ENCODE results near the gene INHBC.

The INHBC gene

DNA sequence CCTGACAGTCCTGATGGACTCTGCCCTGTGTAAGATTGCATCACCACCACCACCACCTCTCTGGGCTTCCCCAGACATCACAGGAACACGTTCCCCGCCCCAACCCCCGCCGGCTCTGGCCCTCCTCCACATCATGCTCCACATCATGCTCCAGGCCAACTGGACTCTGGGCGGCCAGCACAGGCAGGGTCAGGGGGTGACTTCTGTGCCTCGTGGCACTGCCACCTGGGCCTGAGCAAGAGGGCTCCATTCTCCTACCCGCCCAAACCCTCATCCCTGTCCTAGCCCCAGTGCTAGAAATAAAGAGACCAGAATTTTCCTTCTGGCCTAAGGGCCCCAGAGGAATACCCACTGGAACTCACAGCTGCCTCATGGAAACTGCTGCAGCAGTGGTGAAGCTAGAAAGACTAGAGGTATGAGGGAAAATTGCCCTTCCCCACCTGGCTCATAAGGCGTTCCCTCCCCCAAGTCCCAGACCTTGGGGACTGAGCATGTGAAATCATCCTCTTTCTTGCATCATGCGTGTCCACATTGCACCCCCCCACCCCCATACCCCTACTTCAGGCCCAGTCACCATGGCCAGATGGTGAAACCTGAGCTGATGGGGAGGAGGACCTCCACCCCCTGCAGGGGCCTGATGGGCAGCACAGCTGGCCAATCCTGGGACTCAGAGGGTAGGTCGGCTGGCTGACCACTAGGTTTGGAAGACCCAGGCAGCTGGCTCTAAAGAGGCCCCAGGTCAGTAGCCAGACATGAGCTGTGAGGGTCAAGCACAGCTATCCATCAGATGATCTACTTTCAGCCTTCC is 20.2 kb downstream of the INHBC start, which contains the start of gene INHBE:
Gene INHBE (plus strand): TSS at position 742 of the 808 bp plus-strand sequence. CDS start 230 bp downstream, outside the sequence.
- DNase-seq (ENCODE audit: low read depth), result peak; percentile 78

DNA sequence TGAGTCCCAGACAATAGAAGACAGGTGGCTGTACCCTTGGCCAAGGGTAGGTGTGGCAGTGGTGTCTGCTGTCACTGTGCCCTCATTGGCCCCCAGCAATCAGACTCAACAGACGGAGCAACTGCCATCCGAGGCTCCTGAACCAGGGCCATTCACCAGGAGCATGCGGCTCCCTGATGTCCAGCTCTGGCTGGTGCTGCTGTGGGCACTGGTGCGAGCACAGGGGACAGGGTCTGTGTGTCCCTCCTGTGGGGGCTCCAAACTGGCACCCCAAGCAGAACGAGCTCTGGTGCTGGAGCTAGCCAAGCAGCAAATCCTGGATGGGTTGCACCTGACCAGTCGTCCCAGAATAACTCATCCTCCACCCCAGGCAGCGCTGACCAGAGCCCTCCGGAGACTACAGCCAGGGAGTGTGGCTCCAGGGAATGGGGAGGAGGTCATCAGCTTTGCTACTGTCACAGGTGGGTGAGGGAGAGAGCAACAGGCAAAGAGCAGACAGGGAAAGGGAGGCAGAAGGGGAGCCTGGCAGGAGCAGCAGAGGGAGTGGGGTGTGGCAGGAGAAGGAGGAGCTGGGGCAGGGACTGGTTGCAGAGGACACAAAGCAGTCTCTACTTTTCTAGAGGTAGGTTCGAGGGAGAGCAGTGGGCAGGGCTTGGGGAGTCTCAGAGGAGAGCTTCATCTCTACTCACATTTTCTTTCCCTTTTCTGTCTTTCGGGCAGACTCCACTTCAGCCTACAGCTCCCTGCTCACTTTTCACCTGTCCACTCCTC is 21.0 kb downstream of the INHBC start:
- no peak for DNase-seq (ENCODE audit: low read depth)

DNA sequence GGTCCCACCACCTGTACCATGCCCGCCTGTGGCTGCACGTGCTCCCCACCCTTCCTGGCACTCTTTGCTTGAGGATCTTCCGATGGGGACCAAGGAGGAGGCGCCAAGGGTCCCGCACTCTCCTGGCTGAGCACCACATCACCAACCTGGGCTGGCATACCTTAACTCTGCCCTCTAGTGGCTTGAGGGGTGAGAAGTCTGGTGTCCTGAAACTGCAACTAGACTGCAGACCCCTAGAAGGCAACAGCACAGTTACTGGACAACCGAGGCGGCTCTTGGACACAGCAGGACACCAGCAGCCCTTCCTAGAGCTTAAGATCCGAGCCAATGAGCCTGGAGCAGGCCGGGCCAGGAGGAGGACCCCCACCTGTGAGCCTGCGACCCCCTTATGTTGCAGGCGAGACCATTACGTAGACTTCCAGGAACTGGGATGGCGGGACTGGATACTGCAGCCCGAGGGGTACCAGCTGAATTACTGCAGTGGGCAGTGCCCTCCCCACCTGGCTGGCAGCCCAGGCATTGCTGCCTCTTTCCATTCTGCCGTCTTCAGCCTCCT is 21.6 kb downstream of the INHBC start:
- no peak for DNase-seq (ENCODE audit: low read depth)

DNA sequence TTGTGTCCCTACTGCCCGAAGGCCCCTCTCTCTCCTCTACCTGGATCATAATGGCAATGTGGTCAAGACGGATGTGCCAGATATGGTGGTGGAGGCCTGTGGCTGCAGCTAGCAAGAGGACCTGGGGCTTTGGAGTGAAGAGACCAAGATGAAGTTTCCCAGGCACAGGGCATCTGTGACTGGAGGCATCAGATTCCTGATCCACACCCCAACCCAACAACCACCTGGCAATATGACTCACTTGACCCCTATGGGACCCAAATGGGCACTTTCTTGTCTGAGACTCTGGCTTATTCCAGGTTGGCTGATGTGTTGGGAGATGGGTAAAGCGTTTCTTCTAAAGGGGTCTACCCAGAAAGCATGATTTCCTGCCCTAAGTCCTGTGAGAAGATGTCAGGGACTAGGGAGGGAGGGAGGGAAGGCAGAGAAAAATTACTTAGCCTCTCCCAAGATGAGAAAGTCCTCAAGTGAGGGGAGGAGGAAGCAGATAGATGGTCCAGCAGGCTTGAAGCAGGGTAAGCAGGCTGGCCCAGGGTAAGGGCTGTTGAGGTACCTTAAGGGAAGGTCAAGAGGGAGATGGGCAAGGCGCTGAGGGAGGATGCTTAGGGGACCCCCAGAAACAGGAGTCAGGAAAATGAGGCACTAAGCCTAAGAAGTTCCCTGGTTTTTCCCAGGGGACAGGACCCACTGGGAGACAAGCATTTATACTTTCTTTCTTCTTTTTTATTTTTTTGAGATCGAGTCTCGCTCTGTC is 22.3 kb downstream of the INHBC start:
- no peak for DNase-seq (ENCODE audit: low read depth)

DNA sequence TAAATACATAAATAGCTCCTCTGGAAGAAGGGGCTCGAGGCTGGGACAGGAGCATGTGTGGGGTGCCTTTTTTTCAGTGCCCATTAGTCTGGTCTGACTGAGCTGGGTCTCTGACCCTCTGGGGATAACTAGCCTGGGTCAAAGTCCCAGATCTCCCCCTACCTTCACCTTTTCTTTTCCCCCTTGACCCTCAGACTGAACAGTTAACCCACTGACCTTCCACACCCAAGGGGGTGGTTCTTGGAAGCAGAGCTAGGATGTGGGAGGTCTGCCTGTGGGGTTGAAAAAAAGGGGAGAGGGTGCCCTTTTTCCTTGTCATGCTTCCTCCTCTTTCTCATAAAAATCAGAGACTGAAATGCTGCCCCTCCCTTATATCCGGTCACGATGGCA is 24.1 kb downstream of the INHBC start:
- no peak for DNase-seq (ENCODE audit: low read depth)

DNA sequence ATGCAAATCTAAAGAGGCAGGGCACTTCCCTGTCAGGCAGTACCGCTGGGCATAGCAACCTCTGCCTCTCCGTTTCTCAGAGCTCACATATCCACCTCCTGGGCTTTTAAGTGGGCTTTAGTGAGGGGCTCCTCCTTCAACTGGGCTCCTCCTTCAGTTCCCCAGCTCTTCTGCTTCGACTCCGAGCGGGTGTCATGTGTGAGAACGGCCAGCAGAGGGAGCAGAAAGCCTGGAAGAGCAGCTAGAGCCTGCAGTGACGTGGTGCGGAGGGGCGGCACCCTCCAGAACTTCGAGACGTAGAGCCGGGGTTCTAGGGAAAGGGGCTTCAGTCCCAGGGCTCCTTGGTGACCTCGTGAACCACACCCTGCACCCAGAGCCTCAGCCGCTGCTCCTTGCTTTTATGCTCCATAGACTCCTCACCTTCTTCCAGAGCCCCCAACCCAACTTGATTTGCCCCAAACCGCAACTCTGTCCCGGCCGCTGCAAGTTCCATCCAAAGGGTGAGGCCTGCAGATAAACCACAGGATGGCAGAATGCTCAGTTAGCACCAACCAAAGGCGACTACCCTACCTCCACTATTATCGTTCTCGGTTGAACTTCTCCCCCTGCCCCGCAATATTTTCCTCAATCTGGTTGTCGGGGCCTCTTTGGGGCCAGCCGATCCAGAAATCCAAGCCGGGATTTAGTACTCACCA is 24.6 kb downstream of the INHBC start:
- DNase-seq (ENCODE audit: low read depth), result peak; percentile 87

DNA sequence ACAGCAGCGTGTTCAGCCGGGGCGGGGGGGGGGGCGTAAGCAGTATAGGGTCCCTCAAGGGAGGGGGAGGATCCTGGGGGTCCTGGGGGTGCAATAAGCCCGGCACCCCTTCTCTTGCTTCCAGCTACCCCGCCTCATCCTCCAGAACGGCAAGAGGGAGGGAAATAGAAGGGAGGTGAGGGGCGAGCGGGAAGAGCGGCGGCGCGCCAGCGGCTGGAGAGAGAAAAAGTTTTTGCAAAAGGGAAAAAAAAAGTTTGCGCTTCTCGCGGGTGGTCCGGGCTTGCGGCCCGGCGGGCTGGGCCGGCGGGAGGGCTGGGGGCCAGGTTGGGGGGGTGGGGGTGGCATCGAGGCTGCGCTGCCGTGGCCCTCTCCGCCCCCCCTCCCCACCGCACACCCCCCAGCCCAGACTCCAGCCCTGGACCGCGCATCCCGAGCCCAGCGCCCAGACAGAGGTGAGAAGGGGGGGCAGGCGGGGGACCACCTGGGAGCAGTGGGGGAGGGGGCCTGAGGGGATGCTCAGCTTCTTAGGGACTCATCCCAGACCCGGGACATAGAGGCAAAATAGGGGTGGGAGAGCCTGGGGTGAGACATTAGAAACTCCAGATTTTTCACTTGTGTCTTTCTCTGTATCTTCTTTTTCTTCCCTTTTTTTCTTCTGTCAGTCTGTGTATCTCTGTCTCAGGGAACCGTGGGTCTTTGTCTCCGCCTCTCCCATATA is 25.3 kb downstream of the INHBC start, which contains the start of gene GLI1:
Gene GLI1 (plus strand): TSS at position 36 of the 718 bp plus-strand sequence. CDS start 3,907 bp downstream, outside the sequence.
- no peak for DNase-seq (ENCODE audit: low read depth)

DNA sequence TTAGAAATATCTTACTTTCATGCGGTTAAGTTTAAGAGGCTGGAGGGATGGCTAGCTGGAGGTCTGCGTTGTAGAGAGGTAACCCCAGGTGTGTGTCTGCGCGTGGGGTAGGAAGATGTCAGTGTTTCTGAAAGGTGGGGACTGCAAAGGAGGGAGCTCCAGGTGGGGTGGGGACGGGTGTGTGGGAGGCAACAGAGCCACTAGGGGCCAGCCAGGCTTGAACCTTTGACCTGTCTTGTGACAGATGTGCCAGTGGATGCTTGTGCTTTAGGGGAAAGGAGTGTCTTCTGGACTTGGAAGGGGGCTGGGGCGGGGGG is 25.8 kb downstream of the INHBC start:
- no peak for DNase-seq (ENCODE audit: low read depth)

DNA sequence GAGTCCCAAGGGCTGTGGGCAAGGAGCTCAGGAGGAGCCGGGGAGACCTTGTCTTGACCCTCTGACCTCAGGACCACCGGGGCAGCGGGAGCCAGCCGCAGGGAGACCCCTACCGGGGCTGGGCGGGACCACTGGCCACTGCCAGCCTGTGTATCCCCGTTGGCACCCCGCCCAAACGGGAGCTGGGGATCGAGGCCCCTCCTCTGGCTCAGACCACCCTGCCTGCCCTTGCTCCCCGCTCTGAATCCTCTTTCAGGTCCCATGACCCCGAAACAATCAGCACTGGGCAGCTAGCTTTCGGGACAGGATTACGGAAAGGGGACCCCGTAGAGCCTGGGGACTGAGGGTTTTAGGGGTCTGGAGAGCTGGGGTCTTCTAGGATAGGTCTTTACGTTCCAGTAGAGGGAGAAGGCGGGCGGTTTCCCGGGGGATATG is 26.3 kb downstream of the INHBC start:
- DNase-seq (ENCODE audit: low read depth), result no peak

DNA sequence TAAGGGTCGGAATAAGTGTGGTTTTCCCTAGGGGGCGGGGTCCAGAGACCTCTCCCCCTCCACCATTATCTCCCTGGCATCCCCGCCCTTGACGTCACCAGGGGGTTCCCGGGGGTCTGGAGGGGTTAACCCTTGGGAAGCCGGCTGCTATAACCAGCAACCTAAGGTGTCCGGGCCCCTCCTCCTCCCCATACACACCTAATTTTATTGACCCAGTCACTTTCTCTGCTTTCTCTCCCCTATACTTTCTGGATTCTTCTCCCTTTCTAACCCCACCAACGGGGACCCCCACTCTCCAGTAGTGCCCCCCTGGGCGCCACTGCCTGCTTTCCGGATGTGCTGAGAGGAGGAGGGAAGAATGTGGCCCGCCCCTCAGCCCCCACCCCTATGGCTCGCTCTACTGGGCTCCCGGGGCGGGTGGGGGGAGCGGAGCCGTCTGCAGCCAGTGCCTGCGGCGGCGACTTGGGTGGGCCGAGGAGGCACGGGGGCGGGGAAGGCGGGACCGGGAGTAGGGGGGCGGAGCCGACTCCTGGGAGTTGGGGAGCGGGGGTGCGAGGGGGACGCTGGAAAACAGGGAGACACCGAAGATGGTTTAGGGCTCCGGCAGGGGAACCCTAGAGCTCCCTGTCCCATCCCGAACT is 26.8 kb downstream of the INHBC start:
- no peak for DNase-seq (ENCODE audit: low read depth)

DNA sequence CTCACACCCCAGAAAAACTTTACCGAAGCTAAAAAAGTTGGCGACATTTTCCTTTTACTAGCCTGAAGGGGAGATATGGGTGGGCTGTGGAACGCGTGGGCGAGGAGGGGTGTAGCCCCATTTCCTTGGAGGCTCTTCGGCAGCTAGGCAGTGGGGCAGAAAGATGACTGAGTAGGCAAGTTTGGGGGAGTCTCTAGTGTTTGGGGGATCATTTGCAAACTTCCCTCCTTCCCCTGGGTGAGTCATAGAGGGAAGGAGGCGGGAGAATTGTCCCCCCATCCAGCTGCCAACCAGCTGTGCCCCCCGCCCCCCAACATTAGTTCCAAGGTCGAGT is 27.3 kb downstream of the INHBC start:
- DNase-seq (ENCODE audit: low read depth), result no peak

DNA sequence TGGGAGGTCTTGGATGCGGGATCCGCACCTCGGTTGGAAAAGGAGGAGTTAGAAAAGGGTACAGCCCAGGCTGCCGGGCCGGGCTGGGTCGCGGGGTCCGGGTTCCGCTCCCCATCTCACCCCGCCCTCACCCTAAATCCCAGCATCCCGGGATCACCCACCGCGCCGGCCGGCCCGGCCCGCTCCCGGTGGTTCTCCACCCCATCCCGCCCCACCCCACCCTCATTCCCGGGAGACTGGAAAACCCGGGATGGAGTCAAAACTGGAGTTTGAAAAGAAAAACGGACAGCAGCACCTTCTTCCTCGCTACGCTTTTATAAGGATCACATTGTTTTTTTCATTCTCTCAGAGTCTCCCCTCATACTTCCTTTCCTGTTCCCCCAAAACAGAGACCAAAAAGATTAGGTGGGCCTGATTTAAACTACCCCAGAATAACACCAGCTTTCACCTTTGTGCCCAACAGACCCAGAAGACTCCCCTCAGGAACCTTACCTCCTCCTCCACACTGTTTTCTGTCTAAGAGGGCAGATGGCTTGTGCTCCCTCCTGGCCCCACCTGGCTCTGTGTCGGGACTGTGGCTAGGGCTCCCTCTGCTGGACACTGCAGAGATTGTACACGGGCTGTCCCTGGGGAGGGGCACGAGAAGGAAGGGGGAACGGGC is 27.8 kb downstream of the INHBC start:
- peak; percentile 77 for DNase-seq (ENCODE audit: low read depth)

DNA sequence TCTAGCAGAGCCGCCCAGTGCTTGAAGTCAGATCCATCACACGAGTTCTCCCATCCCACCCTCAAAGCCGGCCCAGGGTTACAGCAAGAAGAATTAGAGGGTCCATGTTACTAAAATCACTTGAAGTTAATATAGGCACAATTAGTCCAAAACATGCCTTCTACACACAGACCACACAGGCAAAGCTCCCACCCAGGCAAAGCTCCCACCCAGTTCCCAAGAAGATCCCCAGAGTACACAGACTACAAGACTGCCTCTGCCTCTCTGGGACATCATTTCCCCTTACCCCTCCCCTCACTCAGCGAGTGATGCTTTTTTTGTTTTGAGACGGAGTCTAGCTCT is 28.3 kb downstream of the INHBC start:
- DNase-seq (ENCODE audit: low read depth), result no peak

DNA sequence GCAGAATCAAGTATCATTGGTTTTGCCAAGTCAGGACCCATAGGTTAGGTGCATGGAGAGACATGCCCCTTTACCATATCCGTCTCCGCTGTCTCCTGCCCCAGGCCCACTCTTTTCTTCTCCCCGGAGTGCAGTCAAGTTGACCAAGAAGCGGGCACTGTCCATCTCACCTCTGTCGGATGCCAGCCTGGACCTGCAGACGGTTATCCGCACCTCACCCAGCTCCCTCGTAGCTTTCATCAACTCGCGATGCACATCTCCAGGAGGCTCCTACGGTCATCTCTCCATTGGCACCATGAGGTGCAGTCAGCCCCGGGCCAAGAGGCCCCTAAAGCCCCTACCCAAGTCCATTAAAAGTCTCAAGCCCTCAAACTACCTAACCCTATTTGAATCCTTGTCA is 30.0 kb downstream of the INHBC start:
- no peak for DNase-seq (ENCODE audit: low read depth)

DNA sequence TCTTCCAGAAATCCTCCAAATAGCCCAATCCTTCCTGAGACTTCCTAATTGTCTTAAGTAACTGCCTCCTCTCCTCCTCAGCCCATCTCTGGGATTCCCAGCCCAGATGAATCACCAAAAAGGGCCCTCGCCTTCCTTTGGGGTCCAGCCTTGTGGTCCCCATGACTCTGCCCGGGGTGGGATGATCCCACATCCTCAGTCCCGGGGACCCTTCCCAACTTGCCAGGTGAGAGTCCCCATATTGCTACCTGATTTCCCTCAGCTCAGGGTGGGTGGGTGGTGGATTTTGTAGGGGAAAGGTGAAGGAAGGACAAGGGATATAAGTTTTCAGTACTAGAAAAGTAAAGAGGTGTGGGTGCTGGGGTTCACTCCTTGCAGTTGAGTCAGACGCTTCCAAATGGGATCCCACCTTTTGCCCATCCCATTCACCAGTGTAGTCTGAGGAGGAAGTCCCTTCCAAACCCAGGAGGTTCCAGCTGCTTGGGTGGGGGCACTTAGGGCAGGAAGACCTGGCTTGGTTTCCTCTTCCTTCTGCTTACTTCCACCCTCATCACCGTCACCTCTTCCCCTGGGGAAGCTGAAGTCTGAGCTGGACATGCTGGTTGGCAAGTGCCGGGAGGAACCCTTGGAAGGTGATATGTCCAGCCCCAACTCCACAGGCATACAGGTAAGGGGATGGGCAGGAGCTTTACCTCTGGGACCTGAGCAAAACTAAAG is 30.6 kb downstream of the INHBC start:
- no peak for DNase-seq (ENCODE audit: low read depth)

DNA sequence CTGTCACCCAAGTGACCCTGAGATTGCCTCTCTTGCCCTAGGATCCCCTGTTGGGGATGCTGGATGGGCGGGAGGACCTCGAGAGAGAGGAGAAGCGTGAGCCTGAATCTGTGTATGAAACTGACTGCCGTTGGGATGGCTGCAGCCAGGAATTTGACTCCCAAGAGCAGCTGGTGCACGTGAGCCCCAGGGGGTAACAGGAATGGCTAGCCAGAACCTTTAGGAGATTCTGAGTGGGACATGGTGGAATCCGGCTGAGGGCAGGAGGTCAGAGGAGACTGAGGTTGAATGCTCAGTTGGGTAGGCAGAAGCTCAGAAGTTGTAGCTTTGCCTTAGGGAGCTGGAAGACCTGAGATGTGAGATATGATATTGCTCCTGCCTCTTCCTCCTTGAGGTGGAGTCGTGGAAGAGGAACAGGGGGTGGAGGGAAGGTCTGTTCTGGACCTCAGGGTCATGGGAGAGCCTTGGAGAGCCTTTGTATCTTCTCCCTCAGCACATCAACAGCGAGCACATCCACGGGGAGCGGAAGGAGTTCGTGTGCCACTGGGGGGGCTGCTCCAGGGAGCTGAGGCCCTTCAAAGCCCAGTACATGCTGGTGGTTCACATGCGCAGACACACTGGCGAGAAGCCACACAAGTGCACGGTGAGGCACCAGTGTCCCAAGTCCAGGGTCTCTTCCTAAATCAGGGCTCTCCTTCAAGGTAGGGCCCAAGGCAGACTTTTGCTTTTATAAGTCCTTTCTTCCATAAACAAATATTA is 31.3 kb downstream of the INHBC start:
- DNase-seq (ENCODE audit: low read depth), result no peak

DNA sequence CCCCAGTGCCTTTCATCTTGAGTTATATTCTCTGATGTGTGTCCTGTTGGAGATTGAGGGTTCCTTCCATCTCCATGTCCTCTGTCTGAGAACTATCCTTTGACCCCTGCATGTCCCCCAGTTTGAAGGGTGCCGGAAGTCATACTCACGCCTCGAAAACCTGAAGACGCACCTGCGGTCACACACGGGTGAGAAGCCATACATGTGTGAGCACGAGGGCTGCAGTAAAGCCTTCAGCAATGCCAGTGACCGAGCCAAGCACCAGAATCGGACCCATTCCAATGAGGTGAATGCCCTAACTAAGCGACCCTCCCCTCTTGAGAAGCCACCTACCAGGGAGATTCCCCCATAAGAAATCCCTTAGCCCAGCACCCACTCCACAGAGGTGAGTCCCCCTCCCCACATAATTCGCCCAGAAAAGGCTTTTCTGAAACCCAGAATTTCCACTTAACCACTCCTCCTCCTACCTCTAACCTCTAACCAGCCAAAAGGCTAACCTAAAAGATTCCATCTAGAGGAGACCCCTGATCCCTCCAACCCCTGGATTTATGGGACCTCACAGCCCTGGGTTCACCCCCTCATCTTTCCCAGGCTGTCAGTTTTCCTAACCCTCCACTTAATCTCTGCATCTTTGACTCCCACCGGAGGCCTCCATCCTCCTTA is 32.8 kb downstream of the INHBC start:
- no peak for DNase-seq (ENCODE audit: low read depth)

DNA sequence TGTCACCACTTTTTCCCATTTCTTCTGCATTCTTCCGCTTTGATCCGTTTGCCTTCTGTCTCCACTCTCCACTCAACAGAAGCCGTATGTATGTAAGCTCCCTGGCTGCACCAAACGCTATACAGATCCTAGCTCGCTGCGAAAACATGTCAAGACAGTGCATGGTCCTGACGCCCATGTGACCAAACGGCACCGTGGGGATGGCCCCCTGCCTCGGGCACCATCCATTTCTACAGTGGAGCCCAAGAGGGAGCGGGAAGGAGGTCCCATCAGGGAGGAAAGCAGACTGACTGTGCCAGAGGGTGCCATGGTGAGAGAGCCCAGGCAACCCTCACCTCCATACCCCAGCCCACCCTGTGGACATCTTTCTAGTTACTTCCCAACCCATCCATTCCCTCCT is 33.3 kb downstream of the INHBC start:
- no peak for DNase-seq (ENCODE audit: low read depth)
